H9 (cell line): ENCODE data around the gene TFEB. TPM values are rescaled to one million over a fixed set of nuclear protein-coding genes. Genes with fewer than 3 reads are reported as not detected.

Experiments used
- DNase-seq: peaks from one replicate; pipeline ENCODE4 v3.0.0-alpha.2; 2017
- H2AFZ ChIP-seq: one replicate; pipeline ENCODE4 v1.6.1; 2013; ENCODE audit warnings: mild to moderate bottlenecking, low read length, control low read depth, moderate library complexity
- H2AK5ac ChIP-seq: 2 replicates; pipeline ENCODE4 v1.6.1; 2013; ENCODE audit warnings: low read length, control low read depth, mixed read lengths; ENCODE audit not compliant: insufficient read length
- H2BK120ac ChIP-seq: one replicate; pipeline ENCODE4 v1.6.1; 2013; ENCODE audit warnings: low read depth, mild to moderate bottlenecking, low read length, control low read depth, inconsistent platforms; ENCODE audit not compliant: poor library complexity, severe bottlenecking
- H2BK12ac ChIP-seq: 2 replicates; pipeline ENCODE4 v1.6.1; 2013; ENCODE audit warnings: low read length, control low read depth, mixed read lengths, low read depth; ENCODE audit not compliant: insufficient read length
- H2BK15ac ChIP-seq: 2 replicates; pipeline ENCODE4 v1.6.1; 2013; ENCODE audit warnings: low read depth, low read length, control low read depth
- H2BK20ac ChIP-seq: one replicate; pipeline ENCODE4 v1.6.1; 2013; ENCODE audit warnings: low read depth, mild to moderate bottlenecking, low read length, control low read depth, inconsistent platforms; ENCODE audit not compliant: poor library complexity, severe bottlenecking
- H2BK5ac ChIP-seq: 2 replicates; pipeline ENCODE4 v1.6.1; 2013; ENCODE audit warnings: low read length, control low read depth, mixed read lengths; ENCODE audit not compliant: insufficient read length
- H3K14ac ChIP-seq: 2 replicates; pipeline ENCODE4 v1.6.1; 2013; ENCODE audit warnings: low read length, control low read depth; ENCODE audit not compliant: insufficient read depth
- H3K18ac ChIP-seq: 2 replicates; pipeline ENCODE4 v1.6.1; 2013; ENCODE audit warnings: low read depth, mild to moderate bottlenecking, mixed read lengths, low read length, control low read depth; ENCODE audit not compliant: insufficient read length
- H3K23ac ChIP-seq: 2 replicates; pipeline ENCODE4 v1.6.1; 2013; ENCODE audit warnings: low read length, control low read depth, mixed read lengths, low read depth; ENCODE audit not compliant: insufficient read length
- H3K23me2 ChIP-seq: 2 replicates; pipeline ENCODE4 v1.6.1; 2013; ENCODE audit warnings: low read depth, mild to moderate bottlenecking, mixed read lengths, low read length, control low read depth; ENCODE audit not compliant: insufficient read length, poor library complexity, severe bottlenecking
- H3K27ac ChIP-seq: 2 replicates; pipeline ENCODE4 v1.5.1; 2013; ENCODE audit warnings: low read length, control low read depth, mixed read lengths, low read depth; ENCODE audit not compliant: insufficient read length
- H3K27me3 ChIP-seq: 2 replicates; pipeline ENCODE4 v1.6.1; 2013; ENCODE audit warnings: low read length, control low read depth, inconsistent platforms; ENCODE audit not compliant: insufficient read depth
- H3K4ac ChIP-seq: 2 replicates; pipeline ENCODE4 v1.6.1; 2013; ENCODE audit warnings: low read depth, mild to moderate bottlenecking, control low read depth, inconsistent platforms, low read length, moderate library complexity
- H3K4me1 ChIP-seq: 2 replicates; pipeline ENCODE4 v1.6.1; 2013; ENCODE audit warnings: low read length, control low read depth, inconsistent platforms; ENCODE audit not compliant: insufficient read depth
- H3K4me2 ChIP-seq: 2 replicates; pipeline ENCODE4 v1.6.1; 2013; ENCODE audit warnings: low read length, control low read depth, mixed read lengths; ENCODE audit not compliant: insufficient read length, insufficient read depth
- H3K56ac ChIP-seq: 2 replicates; pipeline ENCODE4 v1.6.1; 2013; ENCODE audit warnings: low read depth, mild to moderate bottlenecking, mixed read lengths, low read length, control low read depth; ENCODE audit not compliant: insufficient read length
- H3K79me1 ChIP-seq: 2 replicates; pipeline ENCODE4 v1.6.1; 2013; ENCODE audit warnings: low read depth, mild to moderate bottlenecking, moderate library complexity, low read length, control low read depth, inconsistent platforms; ENCODE audit not compliant: insufficient read depth, poor library complexity, severe bottlenecking
- H3K79me2 ChIP-seq: 2 replicates; pipeline ENCODE4 v1.6.1; 2013; ENCODE audit warnings: low read length, control low read depth, inconsistent platforms; ENCODE audit not compliant: insufficient read depth
- H3K9ac ChIP-seq: 2 replicates; pipeline ENCODE4 v1.6.1; 2013; ENCODE audit warnings: low read length, control low read depth, mixed read lengths; ENCODE audit not compliant: insufficient read length; ENCODE audit errors: extremely low read depth
- H3K9me3 ChIP-seq: one replicate; pipeline ENCODE4 v1.6.1; 2013; ENCODE audit warnings: low read depth, low read length, inconsistent platforms; ENCODE audit not compliant: control insufficient read depth
- H3T11ph ChIP-seq: one replicate; pipeline ENCODE4 v1.6.1; 2013; ENCODE audit warnings: mild to moderate bottlenecking, low read length, control low read depth, inconsistent platforms
- H4K20me1 ChIP-seq: one replicate; pipeline ENCODE4 v1.6.1; 2013; ENCODE audit not compliant: control insufficient read depth, insufficient read length, insufficient read depth
- H4K5ac ChIP-seq: 2 replicates; pipeline ENCODE4 v1.6.1; 2013; ENCODE audit warnings: low read depth, mild to moderate bottlenecking, mixed read lengths, low read length, control low read depth; ENCODE audit not compliant: insufficient read length
- H4K8ac ChIP-seq: replicated peaks from 2 replicates; pipeline ENCODE4 v1.6.1; 2013; ENCODE audit warnings: low read length, control low read depth, mixed read lengths, low read depth; ENCODE audit not compliant: insufficient read length
- H4K91ac ChIP-seq: 2 replicates; pipeline ENCODE4 v1.6.1; 2013; ENCODE audit warnings: low read depth, mild to moderate bottlenecking, moderate library complexity, mixed read lengths, low read length, control low read depth; ENCODE audit not compliant: insufficient read length
- H3K27ac Mint-ChIP-seq, 3 experiments: 2 replicates in 2 of 3; 3 replicates in 1 of 3; pipeline ENCODE4 v1.8.0; 2020 to 2021; ENCODE audit warnings: mixed read lengths in 3 of 3, mild to moderate bottlenecking in 1 of 3, moderate library complexity in 1 of 3
- H3K27me3 Mint-ChIP-seq: 2 replicates; pipeline ENCODE4 v1.8.0; 2021; ENCODE audit warnings: low read depth, mild to moderate bottlenecking, moderate library complexity, mixed read lengths
- H3K36me3 Mint-ChIP-seq, 3 experiments: 2 replicates in 2 of 3; 3 replicates in 1 of 3; pipeline ENCODE4 v1.8.0; 2020 to 2021; ENCODE audit warnings: low read depth in 3 of 3, mixed read lengths in 3 of 3; ENCODE audit not compliant: insufficient read depth in 1 of 3
- H3K4me1 Mint-ChIP-seq, 2 experiments: 2 replicates each; pipeline ENCODE4 v1.8.0; 2020; ENCODE audit warnings: mixed read lengths in 2 of 2
- H3K4me3 Mint-ChIP-seq, 2 experiments: 2 replicates in 1 of 2; 3 replicates in 1 of 2; pipeline ENCODE4 v1.8.0; 2020 to 2021; ENCODE audit warnings: mild to moderate bottlenecking in 2 of 2, mixed read lengths in 2 of 2, moderate library complexity in 1 of 2
- H3K9me3 Mint-ChIP-seq, 2 experiments: 2 replicates in 1 of 2; 3 replicates in 1 of 2; pipeline ENCODE4 v1.8.0; 2020; ENCODE audit warnings: mild to moderate bottlenecking in 2 of 2, mixed read lengths in 2 of 2, moderate library complexity in 1 of 2
- CTCF ChIP-seq: fragments of 200-600 bp; sonication (generic); conservative IDR thresholded peaks from 3 replicates; pipeline ENCODE4 v1.8.0; 2021; ENCODE audit warnings: antibody characterized with exemption, mild to moderate bottlenecking
- WGBS: extraction: QIAGEN DNeasy Blood & Tissue Kit; methylation state at CpG from one replicate; pipeline ENCODE4 v1.1.7; 2013; ENCODE audit warnings: missing lambda C conversion rate, low lambda C conversion rate, mixed read lengths; ENCODE audit not compliant: insufficient read length; ENCODE audit errors: extremely low coverage; 5-methylcytosine and 5-hydroxymethylcytosine counted together
- total RNA-seq: library from RNA; stranded (reverse); gene quantifications from 2 replicates; pipeline ENCODE4 v1.2.1, GENCODE V29; 2021

The TFEB gene
- total RNA-seq, 1 experiment from 2014 or later: 1.2 TPM

GRCh38 chr6:41682497-41683272, 52.7 kb downstream of the TFEB start:
- no peak overlapping the region for H3K27ac ChIP-seq
- H3T11ph ChIP-seq: no peak overlapping the region
- no peak overlapping the region for H3K27ac Mint-ChIP-seq
- H3K27me3 ChIP-seq: no peaks in the 10 kb centered on the region
- no peaks in the 10 kb centered on the region for H3K9me3 ChIP-seq
- peaks cover 7% of the 10 kb centered on the region; the same call in 1 of the 2 replicates for H3K4me1 ChIP-seq
- no peaks in the 10 kb centered on the region for H3K79me2 ChIP-seq
- H3K14ac ChIP-seq: no peak overlapping the region
- peaks cover 23 to 48% of the 10 kb centered on the region in 2 experiments for H3K4me1 Mint-ChIP-seq
- H3K79me1 ChIP-seq: no peaks in the 10 kb centered on the region
- no peak overlapping the region for H3K4ac ChIP-seq
- no peak overlapping the region for H3K9ac ChIP-seq
- DNase-seq: no peak
- H2BK120ac ChIP-seq: no peak overlapping the region
- H2AFZ ChIP-seq: no peak overlapping the region
- H2BK12ac ChIP-seq: no peak overlapping the region
- H3K4me3 Mint-ChIP-seq: no peak overlapping the region
- no peaks in the 10 kb centered on the region for H3K23me2 ChIP-seq
- H3K36me3 Mint-ChIP-seq: no peaks in the 10 kb centered on the region
- no peak overlapping the region for H3K18ac ChIP-seq
- no peak overlapping the region for H4K8ac ChIP-seq
- no peak overlapping the region for H3K56ac ChIP-seq
- no CpG with 5 or more reads among the region's 31 CpGs for WGBS
- TF ChIP-seq CTCF: no peak
- no peak overlapping the region for H2AK5ac ChIP-seq
- no peak overlapping the region for H3K4me2 ChIP-seq
- H2BK20ac ChIP-seq: no peak overlapping the region
- no peaks in the 10 kb centered on the region for H3K9me3 Mint-ChIP-seq
- no peak overlapping the region for H4K5ac ChIP-seq
- no peak overlapping the region for H2BK5ac ChIP-seq
- H2BK15ac ChIP-seq: no peak overlapping the region
- no peak overlapping the region for H4K91ac ChIP-seq
- no peaks in the 10 kb centered on the region for H4K20me1 ChIP-seq
- H3K23ac ChIP-seq: no peak overlapping the region
- peaks cover 12% of the 10 kb centered on the region for H3K27me3 Mint-ChIP-seq
